A549 treated with DMSO at 1 μM for 4 hours (cell line): ENCODE measurements around the gene TAS2R3. TPM values are rescaled to one million over a fixed set of nuclear protein-coding genes. Genes with fewer than 3 reads are reported as not detected.

Experiments
- total RNA-seq: library from RNA; stranded (reverse); fragments of 200-300 nt; extraction: Qiagen RNA extraction; gene quantifications from 5 replicates; pipeline ENCODE4 v1.2.3, GENCODE V29; 2022; ENCODE audit warnings: low read depth

The TAS2R3 gene
- total RNA-seq, result 0.07 TPM in 1 of 5 replicates, not detected in the others

GRCh38 chr7:141763797-141764196, at the start of gene TAS2R3:
Gene TAS2R3 (plus strand): TSS chr7:141764097. CDS start chr7:141764159, 62 bp downstream.

DNA sequence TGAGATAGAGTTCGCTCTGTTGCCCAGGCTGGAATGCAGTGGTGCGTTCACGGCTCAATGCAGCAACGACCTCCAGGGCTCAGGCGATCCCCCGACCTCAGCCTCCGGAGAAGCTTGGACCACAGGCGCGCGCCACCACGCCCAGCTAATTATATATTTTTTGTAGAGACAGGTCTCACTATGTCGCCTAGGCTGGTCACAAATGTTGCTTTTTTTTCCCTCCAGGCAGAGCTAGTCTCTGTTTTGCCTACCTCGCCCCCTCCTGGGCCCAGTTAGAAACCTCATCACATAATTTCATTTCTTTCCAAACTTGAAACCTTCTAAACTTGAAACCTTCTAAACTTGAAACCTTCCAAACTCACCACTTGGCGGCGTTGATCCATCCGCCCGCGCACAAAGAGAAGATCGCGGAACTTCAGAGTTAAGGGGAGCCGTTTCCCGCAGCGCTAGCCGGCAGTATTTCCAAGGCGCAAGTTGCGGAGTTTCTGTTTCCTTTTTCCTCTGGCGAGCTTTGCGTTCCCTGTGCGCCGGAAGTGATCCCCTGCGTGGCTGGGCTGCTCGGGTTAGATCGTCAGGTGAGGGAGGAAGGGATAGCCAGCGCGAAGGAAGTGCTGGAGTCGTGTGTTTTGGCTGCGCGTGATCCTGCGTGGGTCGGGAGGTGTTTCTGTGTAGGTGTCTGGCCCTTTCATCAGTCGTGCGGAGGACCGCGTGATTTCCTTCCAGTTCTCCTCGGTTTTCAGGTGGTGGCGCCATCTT, 25.9 kb upstream of the TAS2R3 start, which contains the start of gene SSBP1:
TSS of gene SSBP1 (plus strand) at position 523 of the 756 bp plus-strand sequence. CDS start 809 bp downstream, outside the sequence.

DNA sequence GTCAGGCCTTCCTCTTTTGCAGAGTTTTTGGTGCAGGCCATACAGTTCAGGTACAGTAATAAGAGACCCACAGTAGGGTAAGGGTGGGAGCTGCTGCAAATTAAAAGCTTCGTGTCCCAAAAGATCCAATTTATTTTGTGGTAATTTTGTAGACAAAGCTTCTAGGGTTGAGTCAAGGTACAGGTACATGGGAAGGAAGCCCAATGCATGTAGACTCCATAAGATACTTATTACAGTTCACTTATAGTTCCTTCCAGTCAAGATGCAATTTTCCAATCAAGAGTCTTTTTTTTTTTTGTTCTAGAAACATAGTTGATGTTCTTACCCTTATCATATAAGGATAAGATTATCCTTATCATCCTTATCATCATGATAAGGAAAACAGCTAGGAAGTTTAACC, 12.5 kb downstream of the TAS2R3 start, which contains the start of gene TAS2R4:
TSS of gene TAS2R4 (plus strand) at position 301 of the 400 bp plus-strand sequence. CDS start 1,815 bp downstream, outside the sequence.

GRCh38 chr7:141789917-141790316, 26.0 kb downstream of the TAS2R3 start, which contains the start of gene TAS2R5:
Gene TAS2R5 (plus strand): TSS chr7:141790217. CDS start chr7:141790362, 145 bp downstream.

Other genes with a start within 250 kb of the TAS2R3 start
- gene AGK, start 212.7 kb upstream of the TAS2R3 start, total RNA-seq, result 26.8 to 30.7 TPM (median 29.8 TPM) in 5 replicates
- 6.4 to 8.4 TPM (median 7.7 TPM) in 5 replicates for gene DENND11, start 61.9 kb upstream of the TAS2R3 start, total RNA-seq
- not detected in 5 replicates for gene WEE2, start 55.7 kb upstream of the TAS2R3 start, total RNA-seq
- 282 to 332 TPM (median 295 TPM) in 5 replicates for gene SSBP1, start 25.7 kb upstream of the TAS2R3 start, total RNA-seq
- 0.12 to 0.33 TPM (median 0.13 TPM) in 5 replicates for gene TAS2R4, start 12.6 kb downstream of the TAS2R3 start, total RNA-seq
- 0.37 to 0.81 TPM (median 0.46 TPM) in 4 of 5 replicates, not detected in the other for gene TAS2R5, start 26.1 kb downstream of the TAS2R3 start, total RNA-seq
- not detected in 5 replicates for gene PRSS37, start 77.4 kb downstream of the TAS2R3 start, total RNA-seq
- gene OR9A4, start 152.3 kb downstream of the TAS2R3 start, total RNA-seq, result not detected in 5 replicates
- gene CLEC5A, start 182.9 kb downstream of the TAS2R3 start, total RNA-seq, result not detected in 5 replicates
- gene TAS2R38, start 209.7 kb downstream of the TAS2R3 start, total RNA-seq, result not detected in 5 replicates
- 0.32 to 0.44 TPM (median 0.40 TPM) in 5 replicates for gene MGAM, start 231.8 kb downstream of the TAS2R3 start, total RNA-seq